HK-2 (cell line): Measurements from ENCODE around the gene DOCK1.
A peak's percentile ranks its signal among the peaks of the same experiment; 100 is the strongest.
"Not testable (repeated sequence)": the region's sequence is repeated elsewhere in the genome, so short reads cannot be mapped to it uniquely, and the experiment has no call there.

Experiments used
- DNase-seq: peaks from one replicate; pipeline ENCODE4 v3.0.0-alpha.2; 2018; ENCODE audit not compliant: unreplicated experiment

Gene DOCK1

DNA sequence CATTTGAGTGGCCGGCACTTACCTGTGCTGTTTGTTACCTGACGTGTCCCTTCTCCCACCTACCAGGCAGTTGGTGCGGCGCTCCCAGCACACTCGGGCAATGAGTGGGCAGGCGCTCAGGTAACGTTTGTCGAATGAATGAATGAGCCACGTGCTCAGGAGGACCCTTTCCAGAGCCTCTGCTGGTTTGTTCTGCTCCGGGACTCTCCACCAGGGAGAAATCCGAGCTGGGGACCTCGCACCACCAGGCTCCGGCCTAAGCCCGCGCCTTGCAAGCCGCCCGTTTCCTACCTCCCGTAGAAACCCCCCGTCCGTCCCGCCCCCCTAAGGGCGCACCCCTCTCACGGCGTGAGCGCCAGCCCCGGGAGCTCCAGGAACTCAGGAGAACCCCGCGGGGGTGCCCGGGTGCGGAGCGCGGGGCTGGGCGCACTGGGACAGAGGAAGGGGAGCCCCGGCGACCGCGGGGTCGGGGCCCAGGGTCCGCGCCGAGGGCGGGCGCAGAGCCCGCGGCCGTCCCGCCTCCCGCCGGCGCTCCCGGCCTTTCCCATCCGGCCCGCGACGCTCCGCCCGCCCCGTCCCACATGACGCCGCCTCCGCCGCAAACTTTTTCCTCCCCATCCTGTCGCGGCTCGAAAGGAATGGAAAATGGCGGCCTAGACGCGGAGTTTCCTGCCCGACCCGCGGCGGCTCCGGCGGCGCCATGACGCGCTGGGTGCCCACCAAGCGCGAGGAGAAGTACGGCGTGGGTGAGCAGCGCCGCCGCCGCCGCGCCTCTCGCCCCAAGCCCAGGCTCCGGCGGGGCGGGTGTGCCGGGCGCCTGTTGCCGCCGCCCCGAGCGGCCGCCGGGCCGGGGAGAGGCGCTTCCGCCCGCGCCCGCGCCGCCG, at the start of gene DOCK1:
Gene DOCK1, plus strand, starts transcription at position 611 of the 884 bp plus-strand sequence. Its CDS starts 90 bp downstream, at position 701.
- peak; percentile 83 for DNase-seq

DNA sequence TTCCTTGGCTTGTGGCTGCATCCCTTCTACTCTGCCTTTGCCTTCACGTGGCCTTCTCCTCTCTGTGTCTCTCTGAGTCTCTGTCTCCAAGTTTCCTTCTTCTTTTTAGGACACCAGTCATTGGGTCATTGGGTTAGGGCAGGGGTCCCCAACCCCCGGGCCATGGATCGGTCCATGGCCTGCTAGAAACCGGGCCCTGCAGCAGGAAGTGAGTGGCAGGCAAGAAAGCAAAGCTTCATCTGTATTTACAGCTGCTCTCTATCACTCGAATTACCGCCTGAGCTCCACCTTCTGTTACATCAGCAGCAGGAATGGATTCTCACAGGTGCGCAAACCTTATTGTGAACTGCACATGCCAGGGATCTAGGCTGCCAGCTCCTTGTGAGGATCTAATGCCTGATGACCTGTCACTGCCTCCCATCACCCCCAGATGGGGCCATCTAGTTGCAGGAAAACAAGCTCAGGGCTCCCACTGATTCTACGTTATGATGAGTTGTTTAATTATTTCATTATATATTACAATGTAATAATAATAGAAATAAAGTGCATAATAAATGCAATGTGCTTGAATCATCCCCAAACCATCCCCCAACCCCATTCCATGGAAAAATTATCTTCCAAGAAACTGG, 47.9 kb upstream of the DOCK1 start:
- DNase-seq = no peak

DNA sequence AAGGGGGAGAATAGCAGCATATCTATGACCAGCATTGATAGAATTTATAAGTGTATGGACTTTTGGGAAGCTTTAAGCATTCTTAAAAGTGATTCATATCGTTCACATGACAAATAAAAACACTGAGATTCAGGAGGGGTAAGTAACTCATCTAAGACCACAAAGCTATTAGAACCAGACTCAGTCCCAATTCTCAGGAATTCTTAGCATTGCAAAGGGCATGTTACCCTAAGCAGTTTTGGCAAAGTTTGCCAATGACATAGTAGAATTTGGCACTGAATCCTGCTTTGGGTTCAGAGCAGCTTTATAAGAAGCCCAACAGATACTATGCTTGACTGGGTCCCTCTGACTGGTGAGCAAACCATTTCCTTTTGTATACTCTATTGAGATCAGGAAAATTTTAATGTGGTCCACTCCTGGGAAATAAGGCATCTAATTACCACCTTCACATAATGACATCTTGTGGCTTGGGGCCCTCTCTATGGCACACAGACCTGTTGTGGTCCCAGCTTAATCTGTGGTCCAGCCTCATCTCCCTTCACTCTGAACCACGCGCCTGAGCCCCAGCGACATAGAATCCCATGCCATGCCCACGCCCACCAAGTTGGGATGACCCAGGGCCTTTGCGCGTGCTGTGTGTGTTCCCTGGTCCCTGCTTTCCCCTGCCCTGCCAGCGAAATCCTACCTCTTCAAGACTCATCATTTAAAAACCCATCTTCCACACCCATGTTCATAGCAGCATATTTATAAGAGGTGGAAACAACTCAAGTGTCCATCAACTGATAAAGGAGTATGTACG, 37.5 kb upstream of the DOCK1 start:
- DNase-seq = no peak

DNA sequence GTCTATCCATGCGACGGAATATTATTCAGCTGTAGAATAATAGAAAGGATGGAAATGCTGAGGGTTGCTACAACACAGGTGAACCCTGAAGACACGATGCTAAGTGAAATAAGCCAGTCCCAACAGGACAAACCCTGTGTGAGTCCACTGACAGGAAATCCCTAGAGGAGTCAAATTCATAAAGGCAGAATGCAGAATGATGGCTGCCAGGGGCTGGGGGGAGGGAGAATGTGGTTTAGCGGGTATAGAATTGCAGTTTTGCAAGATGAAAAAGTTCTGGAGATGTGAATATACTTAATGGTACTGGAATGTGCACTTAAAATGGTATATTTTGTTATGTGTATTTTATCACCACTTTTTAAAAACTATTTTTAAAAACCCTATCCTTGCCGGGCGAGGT, 36.9 kb upstream of the DOCK1 start:
- no peak for DNase-seq

DNA sequence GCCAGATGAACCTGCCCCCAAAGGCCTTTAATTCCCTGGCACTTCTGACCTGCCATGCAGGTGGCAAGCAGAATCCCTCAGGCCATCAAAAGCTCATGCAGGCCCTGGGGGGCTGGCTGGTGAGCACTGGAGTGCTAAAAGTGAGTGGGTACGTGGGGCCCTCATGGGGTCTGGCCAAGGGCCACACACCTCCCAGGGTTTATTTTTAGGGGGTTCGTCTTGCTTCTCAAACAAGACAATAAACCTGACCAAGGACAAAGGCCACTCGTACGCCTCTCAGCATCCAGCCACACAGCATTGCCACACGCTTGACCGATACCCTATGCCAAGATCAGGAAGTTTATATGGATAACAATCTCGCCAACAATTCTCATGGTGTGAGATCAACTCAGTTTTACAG, 33.1 kb upstream of the DOCK1 start:
- DNase-seq = no peak

DNA sequence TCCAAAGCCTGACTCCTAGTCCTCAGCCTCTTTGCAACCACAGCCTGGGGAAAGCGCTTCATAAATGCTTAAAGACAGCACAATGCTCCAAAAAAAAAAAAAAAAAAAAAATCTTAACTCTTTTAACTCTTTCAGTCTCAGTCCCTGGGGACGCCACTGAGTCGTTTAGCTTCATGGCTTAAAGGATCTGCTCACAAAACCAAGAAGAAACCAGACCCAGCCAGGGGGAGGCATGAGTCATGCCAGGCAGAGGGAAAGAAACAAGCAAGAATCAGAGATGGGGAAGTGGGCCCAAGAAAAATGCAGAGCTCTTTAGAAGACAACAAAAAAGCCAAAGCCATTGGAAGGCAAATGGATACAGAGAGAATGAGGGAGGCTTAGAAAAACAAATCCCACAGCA, 32.5 kb upstream of the DOCK1 start:
- DNase-seq = no peak

DNA sequence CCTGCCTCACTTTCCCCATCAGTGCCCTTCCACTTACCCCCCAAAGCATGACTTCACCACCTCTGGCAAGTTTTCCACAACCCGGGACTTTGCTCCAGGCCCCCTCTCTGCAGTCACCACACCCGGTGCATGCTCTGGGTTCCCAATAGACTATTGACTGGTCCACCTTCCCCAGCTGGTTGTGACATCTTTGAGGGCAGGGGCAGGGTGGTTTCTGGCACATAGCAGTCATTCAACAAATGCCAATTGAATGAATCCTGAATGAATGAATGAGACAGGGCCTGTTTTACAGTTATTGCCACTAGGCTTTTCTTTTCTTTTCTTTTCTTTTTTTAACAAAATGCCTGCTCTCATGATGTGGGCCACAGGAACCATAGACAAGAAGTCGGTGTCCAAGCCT, 28.8 kb upstream of the DOCK1 start:
- DNase-seq = no peak

DNA sequence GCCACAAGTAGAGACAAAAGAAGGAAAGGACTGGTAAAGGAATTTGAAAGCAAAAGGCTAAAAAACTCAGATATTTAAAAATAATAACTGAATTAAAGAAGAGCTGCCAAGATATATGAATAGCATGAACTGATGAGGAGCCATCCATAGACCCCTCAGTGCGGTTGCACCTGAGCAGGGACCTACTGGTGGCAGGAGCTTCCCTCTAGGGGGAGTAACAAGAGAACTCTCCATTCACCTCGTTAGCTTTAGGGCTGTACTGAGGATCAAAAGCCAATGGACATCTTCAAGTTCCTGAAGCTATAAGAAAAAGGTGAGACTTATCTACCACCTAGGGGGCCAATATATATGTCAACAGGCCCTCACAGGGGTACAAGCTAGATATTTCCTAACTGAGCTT, 27.8 kb upstream of the DOCK1 start:
- no peak for DNase-seq

DNA sequence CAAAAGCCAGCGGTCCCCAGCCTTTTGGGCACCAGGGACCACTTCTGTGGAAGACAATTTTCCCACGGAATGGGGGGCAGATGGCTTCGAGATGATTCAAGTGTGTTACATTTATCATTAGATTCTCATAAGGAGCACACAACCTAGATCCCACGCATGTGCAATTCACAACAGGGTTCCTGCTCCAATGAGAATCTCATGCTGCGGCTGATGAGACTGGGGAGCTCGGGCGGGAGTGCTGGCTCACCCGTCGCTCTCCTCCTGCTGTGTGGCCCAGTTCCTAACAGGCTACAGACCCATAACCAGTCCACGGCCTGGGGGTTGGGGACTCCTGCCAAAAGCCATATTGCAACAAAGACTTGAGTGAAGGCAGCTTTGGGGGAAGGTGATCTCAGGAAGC, 26.6 kb upstream of the DOCK1 start:
- DNase-seq = no peak

DNA sequence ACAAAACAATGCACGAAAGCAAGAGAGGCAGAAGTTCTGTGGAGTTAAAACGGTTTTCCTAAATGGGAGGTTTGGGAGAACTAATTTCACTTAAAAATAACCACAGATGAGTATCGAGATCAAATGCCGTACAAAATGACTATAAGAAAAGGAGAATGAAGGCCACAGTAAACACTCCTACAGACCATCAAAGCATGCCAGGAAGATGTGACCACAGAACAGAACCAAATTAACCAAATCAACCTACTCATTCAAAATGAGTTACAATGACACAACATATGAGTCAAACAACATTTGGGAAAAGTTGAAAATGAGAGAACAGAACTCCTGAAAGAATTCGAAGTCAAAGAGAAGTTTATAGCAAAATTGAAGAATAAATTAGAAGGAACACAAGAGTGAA, 24.3 kb upstream of the DOCK1 start:
- DNase-seq = no peak

DNA sequence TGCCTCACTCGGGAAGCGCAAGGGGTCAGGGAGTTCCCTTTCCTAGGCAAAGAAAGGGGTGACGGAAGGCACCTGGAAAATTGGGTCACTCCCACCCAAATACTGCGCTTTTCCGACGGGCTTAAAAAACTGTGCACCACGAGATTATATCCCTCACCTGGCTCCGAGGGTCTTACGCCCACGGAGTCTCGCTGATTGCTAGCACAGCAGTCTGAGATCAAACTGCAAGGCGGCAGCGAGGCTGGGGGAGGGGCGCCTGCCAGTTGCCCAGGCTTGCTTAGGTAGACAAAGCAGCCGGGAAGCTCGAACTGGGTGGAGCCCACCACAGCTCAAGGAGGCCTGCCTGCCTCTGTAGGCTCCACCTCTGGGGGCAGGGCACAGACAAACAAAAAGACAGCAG, 23.2 kb upstream of the DOCK1 start:
- not testable (repeated sequence) for DNase-seq

DNA sequence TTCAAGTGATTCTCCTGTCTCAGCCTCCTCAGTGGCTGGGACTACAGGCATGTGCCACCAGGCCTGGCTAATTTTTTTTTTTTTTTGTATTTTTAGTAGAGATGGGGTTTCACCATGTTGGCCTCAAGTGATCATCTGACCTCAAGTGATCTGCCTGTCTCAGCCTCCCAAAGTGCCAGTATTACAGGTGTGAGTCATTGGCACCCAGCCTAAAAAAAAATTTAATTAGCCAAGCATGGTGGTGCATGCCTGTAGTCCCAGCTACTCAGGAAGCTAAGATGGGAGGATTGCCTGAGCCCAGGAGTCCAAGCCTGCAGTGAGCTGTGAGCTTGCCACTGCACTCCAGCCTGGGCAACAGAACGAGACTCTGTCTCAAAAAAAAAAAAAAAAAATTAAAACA, 16.8 kb upstream of the DOCK1 start:
- DNase-seq = not testable (repeated sequence)

DNA sequence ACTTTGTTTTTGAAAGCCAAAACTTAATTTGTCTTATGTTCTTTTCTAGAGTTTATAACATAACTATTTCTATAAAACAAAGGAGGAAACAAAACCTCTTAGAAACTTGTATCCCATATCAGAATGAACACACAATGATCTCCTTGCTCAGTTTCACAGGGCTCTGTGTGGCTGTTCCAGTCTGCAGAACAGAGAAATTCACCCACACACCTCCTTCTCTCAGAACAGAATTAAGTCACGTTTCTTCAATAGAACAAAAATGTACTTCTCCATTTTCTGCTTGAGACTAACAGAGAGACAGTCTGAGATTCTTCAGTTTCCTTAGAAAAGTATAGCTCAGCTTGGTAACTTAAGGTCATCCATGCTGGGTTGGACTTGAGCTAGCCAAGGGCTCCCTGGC, 15.8 kb upstream of the DOCK1 start:
- no peak for DNase-seq

DNA sequence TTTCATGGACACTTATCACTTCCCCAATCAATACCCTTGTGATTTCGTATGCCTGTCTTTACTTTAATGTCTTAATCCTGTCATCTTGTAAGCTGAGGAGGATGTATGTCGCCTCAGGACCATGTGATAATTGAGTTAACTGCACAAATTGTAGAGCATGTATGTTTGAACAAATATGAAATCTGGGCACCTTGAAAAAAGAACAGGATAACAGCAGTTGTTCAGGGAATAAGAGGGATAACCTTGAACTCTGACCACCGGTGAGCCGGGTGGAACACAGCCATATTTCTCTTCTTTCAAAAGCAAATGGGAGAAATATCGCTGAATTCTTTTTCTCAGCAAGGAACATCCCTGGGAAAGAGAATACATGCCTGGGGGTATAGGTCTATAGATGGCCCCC, 14.4 kb upstream of the DOCK1 start:
- DNase-seq = not testable (repeated sequence)

DNA sequence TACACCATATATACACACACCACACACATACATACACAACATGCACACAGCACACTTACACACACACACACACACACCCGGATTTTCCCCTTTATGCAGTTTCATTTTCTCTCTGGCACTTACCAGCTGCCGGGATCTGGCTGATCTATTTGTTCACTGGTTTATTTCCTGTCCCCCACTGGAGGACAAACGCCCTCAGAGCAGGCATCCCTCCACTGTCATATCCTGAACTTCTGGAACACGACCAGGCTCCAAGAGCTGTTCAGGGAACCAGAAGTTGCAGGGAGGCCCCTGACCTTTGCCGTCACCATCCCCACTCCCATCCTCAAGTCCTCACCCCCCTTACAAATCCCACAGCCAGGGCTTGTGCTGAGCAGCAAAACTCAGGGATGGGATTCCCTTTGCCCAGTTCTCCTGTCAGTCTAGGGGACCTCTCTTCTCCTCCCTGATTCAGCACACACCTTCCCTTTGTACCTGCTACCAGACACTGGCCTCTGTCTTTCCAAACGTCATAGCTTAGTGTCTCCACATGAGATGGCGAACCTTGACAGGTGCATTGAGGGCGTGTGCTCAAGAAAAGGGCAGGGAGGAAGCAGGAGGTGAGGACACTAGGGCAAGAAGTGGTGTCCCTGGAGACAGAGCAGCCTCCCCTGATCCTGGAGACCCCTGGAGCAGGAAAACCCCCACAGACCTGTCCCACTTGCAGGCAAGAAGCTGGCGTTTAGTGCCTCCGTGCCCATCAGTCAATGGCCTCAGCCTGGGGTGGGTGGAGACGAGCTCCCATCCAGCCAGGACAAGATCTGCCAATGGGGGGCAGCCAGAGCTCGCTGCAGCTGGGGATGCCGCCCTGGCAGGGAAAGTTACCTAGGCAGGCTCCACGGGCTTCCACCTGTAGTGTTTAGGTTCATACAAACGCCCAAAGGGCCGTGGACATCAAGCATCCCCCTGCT, 12.7 kb upstream of the DOCK1 start:
- no peak for DNase-seq

DNA sequence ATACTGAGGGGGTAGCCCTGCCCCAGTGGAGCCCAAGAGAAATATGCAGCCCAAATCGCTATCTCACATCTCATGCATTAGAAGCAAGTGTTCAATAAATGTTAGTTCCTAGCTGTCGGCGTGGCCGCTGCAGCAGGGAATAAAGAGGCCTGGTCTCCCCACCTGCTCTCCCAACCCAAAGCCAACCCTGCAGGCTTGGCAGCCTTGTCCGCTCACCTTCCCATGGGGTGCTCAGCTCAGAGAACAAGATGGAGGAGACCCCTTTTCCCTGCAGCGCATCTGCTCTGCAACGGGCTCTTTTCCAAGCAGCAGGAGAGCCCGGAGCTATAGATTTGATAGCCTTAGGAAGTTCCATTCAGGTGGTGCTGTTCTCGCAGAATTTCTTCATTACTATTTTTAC, 12.0 kb upstream of the DOCK1 start:
- no peak for DNase-seq

DNA sequence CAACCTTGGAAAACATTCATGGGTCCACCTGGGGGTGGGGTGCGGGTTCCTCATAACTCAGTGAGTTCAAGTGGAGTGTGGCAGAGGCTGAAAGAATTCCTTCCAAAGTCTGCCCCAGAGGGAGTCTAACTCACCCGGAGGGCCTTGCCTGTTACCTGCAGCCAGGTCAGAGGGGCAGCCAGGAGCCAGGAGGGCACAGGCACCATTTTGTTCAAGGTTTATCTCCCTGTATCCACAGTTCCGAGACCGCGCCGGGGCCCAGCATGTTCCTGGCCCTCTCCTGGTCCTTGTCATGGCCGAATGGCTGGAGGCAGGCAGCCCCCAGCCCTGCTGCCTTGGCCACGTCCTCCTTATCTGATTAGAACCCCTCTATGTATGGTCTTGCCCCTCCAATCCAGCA, 11.4 kb upstream of the DOCK1 start:
- no peak for DNase-seq

DNA sequence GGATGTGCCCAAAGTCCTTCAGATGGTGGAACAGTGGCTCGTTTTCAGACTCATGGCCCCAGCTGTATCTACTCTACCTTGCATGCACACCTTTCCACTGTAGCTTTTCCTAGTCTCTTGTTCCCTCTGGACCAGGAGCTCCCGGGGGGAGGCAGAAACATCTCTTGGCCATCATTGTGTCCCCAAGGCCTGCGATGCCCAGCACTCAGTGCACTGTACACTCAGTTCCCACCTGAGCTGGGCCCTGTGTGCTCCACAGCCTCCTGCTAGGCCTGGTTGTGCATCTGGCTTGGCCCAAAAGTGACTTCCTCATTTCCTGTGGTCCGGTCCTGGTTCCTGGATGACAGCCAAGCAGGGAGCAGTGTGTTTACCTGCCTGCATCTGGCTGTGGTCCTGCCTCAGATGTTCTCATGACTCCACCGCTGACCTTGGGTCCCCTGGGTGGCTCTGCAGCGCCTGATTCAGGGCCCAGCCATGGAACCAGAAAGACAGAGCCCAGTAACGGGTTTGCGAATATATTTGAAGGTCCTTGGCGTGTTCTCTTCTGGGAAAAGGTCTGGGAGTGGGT, 9.9 kb upstream of the DOCK1 start:
- no peak for DNase-seq

DNA sequence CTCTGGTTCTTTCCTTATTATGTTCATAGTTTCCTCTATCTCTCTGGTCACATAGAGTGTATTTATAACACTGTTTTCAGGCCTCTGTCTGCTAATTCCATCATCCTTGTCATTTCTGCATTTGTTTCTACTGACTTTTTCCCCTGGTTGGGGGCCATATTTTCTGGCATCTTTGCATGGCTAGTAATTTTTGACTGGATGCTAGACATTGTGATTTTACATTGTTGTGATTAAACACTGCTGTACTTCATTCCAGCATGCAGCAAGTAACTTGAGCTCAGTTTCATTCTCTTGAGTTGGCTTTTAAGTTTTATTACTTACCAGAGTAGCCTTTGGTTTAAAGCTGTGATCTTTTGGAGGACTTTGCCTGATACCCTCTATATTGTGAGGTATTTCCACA, 6.8 kb upstream of the DOCK1 start:
- no peak for DNase-seq

DNA sequence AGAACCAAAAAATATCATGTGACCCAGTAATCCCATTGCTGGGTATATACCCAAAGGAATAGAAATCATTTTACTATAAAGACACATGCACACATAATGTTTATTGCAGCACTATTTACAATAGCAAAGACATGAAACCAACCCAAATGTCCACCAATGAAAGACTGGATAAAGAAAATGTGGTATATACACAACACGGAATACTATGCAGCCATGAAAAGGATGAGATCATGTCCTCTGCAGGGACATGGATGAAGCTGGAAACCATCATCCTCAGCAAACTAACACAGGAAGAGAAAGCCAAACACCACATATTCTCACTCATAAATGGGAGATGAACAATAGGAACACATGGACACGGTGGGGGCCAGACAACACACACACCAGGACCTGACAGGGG, 5.7 kb upstream of the DOCK1 start:
- DNase-seq = not testable (repeated sequence)

DNA sequence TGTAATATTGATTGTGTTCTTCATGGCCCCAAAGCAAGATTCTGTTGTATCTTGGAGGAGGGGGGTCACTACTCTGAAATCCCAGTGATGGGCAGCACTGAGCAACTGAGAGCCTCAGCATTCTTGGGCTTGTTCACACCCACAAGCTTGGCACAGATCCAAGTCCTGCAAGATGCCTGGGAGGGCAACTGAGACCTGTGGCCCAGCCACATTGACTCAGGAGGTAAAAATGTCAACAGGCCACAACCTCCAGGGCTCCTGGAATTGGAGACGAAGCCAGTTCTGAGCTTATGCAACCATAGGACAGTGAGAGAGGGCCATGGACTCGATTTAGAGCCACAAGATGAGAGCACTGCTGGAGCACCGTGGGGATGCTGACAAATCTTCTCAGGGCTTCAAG, 3.1 kb upstream of the DOCK1 start:
- DNase-seq = peak; percentile 91
